ENCODE data around the gene SRL. TPM values are rescaled to one million over a fixed set of nuclear protein-coding genes. Genes with fewer than 3 reads are reported as not detected.
"Not testable (repeated sequence)": the region's sequence is repeated elsewhere in the genome, so short reads cannot be mapped to it uniquely, and the experiment has no call there.

The SRL gene
- total and polyA plus RNA-seq, 2 donors from 2014 or later: 2.6 to 3.3 TPM

- Histone ChIP-seq H3K9ac (ENCODE audit: low read length in 3 of 3) (no peak overlapping the region), H3K27me3 (ENCODE audit: control insufficient read depth, insufficient read depth, low read length) (no peaks in the 10 kb centered on the region), H3K27ac (ENCODE audit: low read depth in 2 of 2, low read length in 2 of 2) (no peak overlapping the region), H3K4me3 (ENCODE audit: low read length in 3 of 3) (no peak overlapping the region), H3K9me3 (ENCODE audit: control insufficient read depth in 2 of 3, insufficient read depth in 1 of 3, low read length in 3 of 3) (no peaks in the 10 kb centered on the region), H3K4me1 (ENCODE audit: control insufficient read depth in 2 of 3, insufficient read depth in 2 of 3, low read depth in 1 of 3, low read length in 3 of 3) (no peaks in the 10 kb centered on the region), H3K36me3 (ENCODE audit: control insufficient read depth in 2 of 3, insufficient read depth in 3 of 3, low read length in 3 of 3) (no peaks in the 10 kb centered on the region)
- intact Hi-C loops (cut with DNase I): no loop called here
- no peak for DNase-seq
- FAIRE-seq: no peak
- TF ChIP-seq CTCF (IDR thresholded peaks at IDR 0.05; ENCODE audit: borderline replicate concordance, extremely low read depth, insufficient read depth): no peak
Observed at GRCh38 chr16:4158143-4159093, 83.5 kb downstream of the SRL start.

- intact Hi-C loops (cut with DNase I): no loop called here
- Histone ChIP-seq H3K27ac (ENCODE audit: low read depth in 2 of 2, low read length in 2 of 2) (no peak overlapping the region), H3K36me3 (ENCODE audit: control insufficient read depth in 2 of 3, insufficient read depth in 3 of 3, low read length in 3 of 3) (no peaks in the 10 kb centered on the region), H3K4me3 (ENCODE audit: low read length in 3 of 3) (no peak overlapping the region), H3K4me1 (ENCODE audit: control insufficient read depth in 2 of 3, insufficient read depth in 2 of 3, low read depth in 1 of 3, low read length in 3 of 3) (no peaks in the 10 kb centered on the region), H3K9me3 (ENCODE audit: control insufficient read depth in 2 of 3, insufficient read depth in 1 of 3, low read length in 3 of 3) (no peaks in the 10 kb centered on the region), H3K9ac (ENCODE audit: low read length in 3 of 3) (no peak overlapping the region), H3K27me3 (ENCODE audit: control insufficient read depth, insufficient read depth, low read length) (no peaks in the 10 kb centered on the region)
- DNase-seq: no peak
- FAIRE-seq: no peak
- TF ChIP-seq CTCF (IDR thresholded peaks at IDR 0.05; ENCODE audit: borderline replicate concordance, extremely low read depth, insufficient read depth): no peak
Observed at GRCh38 chr16:4157376-4157825, 84.5 kb downstream of the SRL start.

GRCh38 chr16:4156503-4156902, 85.4 kb downstream of the SRL start:
- H3K9me3 ChIP-seq (ENCODE audit: control insufficient read depth in 2 of 3, insufficient read depth in 1 of 3, low read length in 3 of 3); DNase-seq; H3K27ac ChIP-seq (ENCODE audit: low read depth in 2 of 2, low read length in 2 of 2); H3K27me3 ChIP-seq (ENCODE audit: control insufficient read depth, insufficient read depth, low read length); H3K36me3 ChIP-seq (ENCODE audit: control insufficient read depth in 2 of 3, insufficient read depth in 3 of 3, low read length in 3 of 3); H3K9ac ChIP-seq (ENCODE audit: low read length in 3 of 3); H3K4me1 ChIP-seq (ENCODE audit: control insufficient read depth in 2 of 3, insufficient read depth in 2 of 3, low read depth in 1 of 3, low read length in 3 of 3); FAIRE-seq; intact Hi-C loops (cut with DNase I); H3K4me3 ChIP-seq (ENCODE audit: low read length in 3 of 3): not testable (repeated sequence)

DNA sequence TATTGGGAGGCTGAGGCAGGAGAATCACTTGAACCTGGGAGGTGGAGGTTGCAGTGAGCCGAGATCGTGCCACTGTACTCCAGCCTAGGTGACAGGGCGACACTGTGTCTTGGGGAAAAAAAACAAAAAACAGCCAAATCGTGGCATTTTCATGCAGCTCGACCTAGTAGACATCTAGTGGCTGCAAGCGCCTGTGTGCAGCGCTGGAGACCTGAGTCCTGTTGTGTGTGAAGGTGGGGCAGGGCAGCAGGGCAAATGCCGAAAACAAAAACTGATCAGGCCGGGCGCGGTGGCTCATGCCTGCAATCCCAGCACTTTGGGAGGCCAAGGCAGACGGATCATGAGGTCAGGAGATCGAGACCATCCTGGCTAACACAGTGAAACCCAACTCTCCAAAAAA, 88.5 kb downstream of the SRL start:
- H3K36me3 ChIP-seq (ENCODE audit: control insufficient read depth in 2 of 3, insufficient read depth in 3 of 3, low read length in 3 of 3); H3K4me1 ChIP-seq (ENCODE audit: control insufficient read depth in 2 of 3, insufficient read depth in 2 of 3, low read depth in 1 of 3, low read length in 3 of 3); FAIRE-seq; H3K9me3 ChIP-seq (ENCODE audit: control insufficient read depth in 2 of 3, insufficient read depth in 1 of 3, low read length in 3 of 3); H3K27ac ChIP-seq (ENCODE audit: low read depth in 2 of 2, low read length in 2 of 2); H3K9ac ChIP-seq (ENCODE audit: low read length in 3 of 3); H3K27me3 ChIP-seq (ENCODE audit: control insufficient read depth, insufficient read depth, low read length); intact Hi-C loops (cut with DNase I); H3K4me3 ChIP-seq (ENCODE audit: low read length in 3 of 3): not testable (repeated sequence)
- peak in 1 of 5 donors; percentile 34 for DNase-seq
